SK-N-SH (cell line): Measurements from ENCODE around the gene C14orf119. TPM values are rescaled to one million over a fixed set of nuclear protein-coding genes. Genes with fewer than 3 reads are reported as not detected.

Experiments used
- CTCF ChIA-PET: fragments of 300-600, 350-600 bp; formaldehyde crosslinking; extraction: SDS; loops from one replicate; lab custom pipeline; 2021; lab: Yijun Ruan, JAX
- POLR2A ChIA-PET: fragments of 350-600 bp; sonication (Branson Sonifier 250); formaldehyde crosslinking; extraction: SDS; loops from one replicate; lab custom pipeline; 2020; ENCODE audit warnings: antibody characterized with exemption, inconsistent platforms; lab: Yijun Ruan, JAX
- DNase-seq: peaks from one replicate; pipeline ENCODE4 v3.0.0; 2012
- H2AFZ ChIP-seq: fragments of 200-600 bp; sonication (generic); 2 replicates; pipeline ENCODE4 v1.8.1; 2016; ENCODE audit warnings: antibody characterized with exemption, mild to moderate bottlenecking, low read depth
- H3F3A ChIP-seq: fragments of 200-600 bp; sonication (generic); replicated peaks from 2 replicates; pipeline ENCODE3; 2016; ENCODE audit warnings: antibody characterized with exemption, mild to moderate bottlenecking; ENCODE audit not compliant: insufficient read depth
- H3K27ac ChIP-seq, 2 experiments: fragments of 200-500 bp in 1 of 2; fragments of 200-600 bp in 1 of 2; sonication (Bioruptor generic) in 1 of 2; sonication (generic), shearing (Covaris generic) in 1 of 2; 2 replicates each; pipeline versions ENCODE4 v1.5.1 to v1.6.1; 2014 to 2016; ENCODE audit warnings: low read depth in 2 of 2, inconsistent platforms in 1 of 2, low read length in 1 of 2, mild to moderate bottlenecking in 1 of 2, mixed read lengths in 1 of 2
- H3K27me3 ChIP-seq: fragments of 200-600 bp; sonication (generic), shearing (Covaris generic); 2 replicates; pipeline ENCODE4 v1.6.1; 2016; ENCODE audit warnings: mixed run types; ENCODE audit not compliant: insufficient read depth
- H3K36me3 ChIP-seq, 2 experiments: fragments of 200-500 bp in 1 of 2; fragments of 200-600 bp in 1 of 2; sonication (Bioruptor generic) in 1 of 2; sonication (generic) in 1 of 2; replicated peaks in 1 of 2; 2 replicates each; pipeline versions ENCODE3 to v1.5.1; 2014 to 2016; ENCODE audit warnings: low read length in 1 of 2, mild to moderate bottlenecking in 1 of 2; ENCODE audit not compliant: insufficient read depth in 2 of 2, control insufficient read depth in 1 of 2
- H3K4me1 ChIP-seq, 2 experiments: fragments of 200-500 bp in 1 of 2; fragments of 200-600 bp in 1 of 2; sonication (Bioruptor generic) in 1 of 2; sonication (generic), shearing (Covaris generic) in 1 of 2; 2 replicates each; pipeline versions ENCODE4 v1.5.1 to v1.6.1; 2014 to 2016; ENCODE audit warnings: low read depth in 1 of 2, low read length in 1 of 2, mixed run types in 1 of 2; ENCODE audit not compliant: insufficient read depth in 2 of 2, control insufficient read depth in 1 of 2
- H3K4me2 ChIP-seq: fragments of 200-600 bp; sonication (generic), shearing (Covaris generic); 2 replicates; pipeline ENCODE4 v1.6.1; 2017; ENCODE audit warnings: mixed run types
- H3K4me3 ChIP-seq, 2 experiments: fragments of 200-500 bp in 1 of 2; fragments of 200-600 bp in 1 of 2; sonication (Bioruptor generic) in 1 of 2; sonication (generic), shearing (Covaris generic) in 1 of 2; 2 replicates each; pipeline versions ENCODE4 v1.5.1 to v1.8.1; 2014 to 2016; ENCODE audit warnings: low read depth in 2 of 2, inconsistent platforms in 1 of 2, low read length in 1 of 2, mild to moderate bottlenecking in 1 of 2, mixed read lengths in 1 of 2, moderate library complexity in 1 of 2
- H3K79me2 ChIP-seq: fragments of 200-600 bp; sonication (generic); 2 replicates; pipeline ENCODE4 v1.8.1; 2017; ENCODE audit warnings: mild to moderate bottlenecking; ENCODE audit not compliant: insufficient read depth
- H3K9ac ChIP-seq: fragments of 200-600 bp; sonication (generic); 2 replicates; pipeline ENCODE4 v1.6.1; 2017; ENCODE audit warnings: mixed run types
- H3K9me2 ChIP-seq: fragments of 200-600 bp; sonication (generic); 2 replicates; pipeline ENCODE4 v1.6.1; 2017; ENCODE audit warnings: mixed run types
- H3K9me3 ChIP-seq: fragments of 200-600 bp; sonication (generic); 2 replicates; pipeline ENCODE4 v1.6.1; 2017; ENCODE audit warnings: mixed run types, mild to moderate bottlenecking, moderate library complexity
- H4K20me1 ChIP-seq: fragments of 200-600 bp; sonication (generic); 2 replicates; pipeline ENCODE4 v1.6.1; 2017; ENCODE audit warnings: mild to moderate bottlenecking, mixed run types; ENCODE audit not compliant: insufficient read depth
- CHD2 ChIP-seq: fragments of 150-350 bp; IDR thresholded peaks from 2 replicates; pipeline ENCODE4 v1.6.1; 2018; ENCODE audit warnings: low read length; ENCODE audit not compliant: partially characterized antibody
- CTCF ChIP-seq: fragments of 200-600 bp; sonication (generic); IDR thresholded peaks from 2 replicates; pipeline ENCODE4 v1.6.1; 2017; ENCODE audit warnings: antibody characterized with exemption, mild to moderate bottlenecking, moderate library complexity
- FOSL2 ChIP-seq: IDR thresholded peaks from 2 replicates; pipeline ENCODE4 v1.4.0; 2012; ENCODE audit warnings: low read depth, mild to moderate bottlenecking, moderate library complexity, borderline replicate concordance
- FOXJ3 ChIP-seq: sonication (generic); formaldehyde crosslinking; IDR thresholded peaks from 2 replicates; pipeline ENCODE4 v1.5.1; 2020; ENCODE audit warnings: mild to moderate bottlenecking, missing genetic modification reagents
- GATA2 ChIP-seq: sonication (generic); formaldehyde crosslinking; IDR thresholded peaks from 2 replicates; pipeline ENCODE4 v1.5.0; 2020; ENCODE audit warnings: mild to moderate bottlenecking, missing genetic modification reagents
- IRF3 ChIP-seq: fragments of 150-350 bp; IDR thresholded peaks from 2 replicates; pipeline ENCODE4 v1.6.1; 2016; ENCODE audit warnings: mild to moderate bottlenecking, low read depth, low read length
- MEF2A ChIP-seq: IDR thresholded peaks from 2 replicates; pipeline ENCODE4 v1.4.0; 2012; ENCODE audit warnings: low read depth, borderline replicate concordance
- NFIC ChIP-seq: IDR thresholded peaks from 2 replicates; pipeline ENCODE4 v1.4.0; 2012; ENCODE audit warnings: borderline replicate concordance
- NRF1 ChIP-seq: IDR thresholded peaks from 2 replicates; pipeline ENCODE4 v1.6.1; 2012; ENCODE audit warnings: low read depth, mild to moderate bottlenecking, low read length
- POLR2AphosphoS5 ChIP-seq: IDR thresholded peaks from 2 replicates; pipeline ENCODE4 v1.6.1; 2012; ENCODE audit warnings: low read depth, low read length
- RAD21 ChIP-seq: IDR thresholded peaks from 2 replicates; pipeline ENCODE4 v1.6.1; 2012; ENCODE audit warnings: mild to moderate bottlenecking, low read length
- RCOR1 ChIP-seq: fragments of 150-350 bp; IDR thresholded peaks from 2 replicates; pipeline ENCODE4 v1.6.1; 2017; ENCODE audit warnings: antibody characterized with exemption, low read length
- RXRA ChIP-seq: IDR thresholded peaks from 2 replicates; pipeline ENCODE4 v1.4.0; 2012; ENCODE audit warnings: low read depth, mild to moderate bottlenecking, borderline replicate concordance
- SIN3A ChIP-seq: IDR thresholded peaks from 2 replicates; pipeline ENCODE4 v1.6.1; 2012; ENCODE audit warnings: low read depth, mild to moderate bottlenecking, low read length, moderate library complexity, borderline replicate concordance
- SMC3 ChIP-seq: IDR thresholded peaks from 2 replicates; pipeline ENCODE4 v1.6.1; 2012; ENCODE audit warnings: low read depth, low read length, improper control_type of control experiment
- TAF1 ChIP-seq: IDR thresholded peaks from 2 replicates; pipeline ENCODE4 v1.6.1; 2012; ENCODE audit warnings: low read depth, mild to moderate bottlenecking, low read length, moderate library complexity, borderline replicate concordance
- TEAD4 ChIP-seq: IDR thresholded peaks from 2 replicates; pipeline ENCODE4 v1.4.0; 2012; ENCODE audit warnings: mild to moderate bottlenecking, borderline replicate concordance; ENCODE audit not compliant: insufficient read depth
- USF2 ChIP-seq: fragments of 150-350 bp; IDR thresholded peaks from 2 replicates; pipeline ENCODE4 v1.6.1; 2017; ENCODE audit warnings: antibody characterized with exemption, low read length, low read depth, borderline replicate concordance
- YY1 ChIP-seq: IDR thresholded peaks from 2 replicates; pipeline ENCODE4 v1.4.0; 2012; ENCODE audit warnings: low read depth, mild to moderate bottlenecking
- ZBTB33 ChIP-seq: IDR thresholded peaks from 2 replicates; pipeline ENCODE4 v1.4.0; 2012; ENCODE audit warnings: low read depth, borderline replicate concordance
- WGBS: methylation state at CpG from one replicate; pipeline ENCODE4 v1.1.6; 2017; ENCODE audit warnings: low lambda C conversion rate; 5-methylcytosine and 5-hydroxymethylcytosine counted together
- polyA plus RNA-seq, 3 experiments: library from polyadenylated mRNA; depleted of rRNA; stranded (reverse); fragments of >200 nt; gene quantifications; 2 replicates each; pipeline ENCODE4 v1.2.3, GENCODE V29; 2012

The C14orf119 gene
- polyA plus RNA-seq, 1 of the 3 experiments (the other 2 are of a cell fraction), result 55.2 TPM

- H3K36me3 ChIP-seq, result peaks cover 48 to 60% of the 10 kb centered on the region in 2 experiments
- CTCF ChIA-PET, result interaction anchor here (1.4 to 2.8 kb wide), 2 partner anchors 25 to 35 kb away, joined by 4 to 26 read pairs; no protein-coding TSS in a partner anchor
Observed at GRCh38 chr14:23093104-23093503, 2.2 kb upstream of the C14orf119 start.

GRCh38 chr14:23093526-23093925 lies 1.8 kb upstream of the C14orf119 start:
- Histone ChIP-seq H3K79me2 (peaks cover 89% of the 10 kb centered on the region), H3K4me2 (peak overlapping the region; percentile 86), H3K27me3 (no peaks in the 10 kb centered on the region), H3K4me1 (peaks cover 7 to 20% of the 10 kb centered on the region in 2 experiments; a peak in 3 of 4 replicates), H3K27ac (no peak overlapping the region), H3K4me3 (peak overlapping the region; percentile 77 to 94; a peak in 3 of 4 replicates), H3F3A (peaks cover 3% of the 10 kb centered on the region), H3K9me3 (no peaks in the 10 kb centered on the region), H3K9me2 (no peaks in the 10 kb centered on the region), H4K20me1 (peaks cover 47% of the 10 kb centered on the region), H2AFZ (no peak overlapping the region), H3K36me3 (peaks cover 48 to 60% of the 10 kb centered on the region in 2 experiments), H3K9ac (peak overlapping the region; percentile 95)
- 93% methylated on average over 2 of the region's 2 CpGs for WGBS
- CTCF ChIA-PET, result interaction anchor here (1.0 to 3.4 kb wide), 7 partner anchors 8 to 36 kb away, joined by 3 to 21 read pairs (median 6); partner anchors contain the start of gene CIROP
- no peak for DNase-seq
- POLR2A ChIA-PET, result no interaction called here
- TF ChIP-seq RCOR1 (no peak), IRF3 (no peak), USF2 (no peak), GATA2 (CRISPR knock-in tag) (no peak), POLR2AphosphoS5 (no peak), SMC3 (no peak), TAF1 (no peak), CTCF (no peak), CHD2 (no peak), ZBTB33 (no peak), NFIC (no peak), FOSL2 (no peak), SIN3A (no peak), RXRA (no peak), NRF1 (no peak), TEAD4 (no peak), FOXJ3 (CRISPR knock-in tag) (no peak), MEF2A (no peak), RAD21 (no peak)

More at GRCh38 chr14:23093104-23093503, 2.2 kb upstream of the C14orf119 start:
- Histone ChIP-seq H3K27me3 (no peaks in the 10 kb centered on the region), H3K4me1 (peaks cover 7 to 20% of the 10 kb centered on the region in 2 experiments; a peak in 3 of 4 replicates), H3K79me2 (peaks cover 88% of the 10 kb centered on the region), H2AFZ (no peak overlapping the region), H4K20me1 (peaks cover 43% of the 10 kb centered on the region), H3K4me3 (peak overlapping the region in 1 of 2 experiments; percentile 94; a peak in 1 of 4 replicates), H3F3A (peaks cover 7% of the 10 kb centered on the region), H3K9ac (0 out of 2 replicates have a peak overlapping the region, but pooled peaks have one; percentile 95), H3K9me2 (no peaks in the 10 kb centered on the region), H3K27ac (no peak overlapping the region), H3K9me3 (no peaks in the 10 kb centered on the region), H3K4me2 (peak overlapping the region; percentile 86)
- DNase-seq, result no peak
- TF ChIP-seq POLR2AphosphoS5 (no peak), FOXJ3 (CRISPR knock-in tag) (no peak), TEAD4 (no peak), YY1 (no peak)
- 82% methylated on average over 2 of the region's 2 CpGs for WGBS
- POLR2A ChIA-PET, result no interaction called here
